Suprapubic skin (tissue), 4 donors: ENCODE measurements around the gene C6orf47. TPM values are rescaled to one million over a fixed set of nuclear protein-coding genes. Genes with fewer than 3 reads are reported as not detected.

ENCODE experiments used
- DNase-seq, 2 donors: peaks; one replicate each; pipeline ENCODE4 v3.0.0-alpha.2; 2019; ENCODE audit warnings: low spot score in 2 of 2
- H3K27ac ChIP-seq: fragments of 200-600 bp; sonication (generic); one replicate; pipeline ENCODE4 v1.5.1; 2019
- H3K27me3 ChIP-seq: fragments of 200-600 bp; sonication (generic); one replicate; pipeline ENCODE4 v1.5.1; 2019
- H3K36me3 ChIP-seq: fragments of 200-600 bp; sonication (generic); one replicate; pipeline ENCODE4 v1.5.1; 2019
- H3K4me1 ChIP-seq: fragments of 200-600 bp; sonication (generic); one replicate; pipeline ENCODE4 v1.5.1; 2019
- H3K4me3 ChIP-seq: fragments of 200-600 bp; sonication (generic); one replicate; pipeline ENCODE4 v1.5.1; 2019; ENCODE audit warnings: mild to moderate bottlenecking
- H3K9me3 ChIP-seq: fragments of 200-600 bp; sonication (generic); one replicate; pipeline ENCODE4 v1.5.1; 2019
- EP300 ChIP-seq: sonication (generic); formaldehyde crosslinking; IDR thresholded peaks from one replicate; pipeline ENCODE4 v1.6.1; 2017; ENCODE audit warnings: antibody characterized with exemption
- POLR2A ChIP-seq, 2 donors: fragments of 450-650 bp; IDR thresholded peaks; one replicate each; pipeline ENCODE4 v1.6.1; 2017; ENCODE audit warnings: antibody characterized with exemption in 2 of 2, mild to moderate bottlenecking in 2 of 2, moderate library complexity in 2 of 2
- POLR2AphosphoS5 ChIP-seq, 3 donors: sonication (generic); formaldehyde crosslinking; IDR thresholded peaks; one replicate each; pipeline ENCODE4 v1.6.1; 2017; ENCODE audit warnings: antibody characterized with exemption in 3 of 3
- WGBS: methylation state at CpG from one replicate; pipeline ENCODE4 v1.1.5; 2018; 5-methylcytosine and 5-hydroxymethylcytosine counted together
- total RNA-seq, 4 donors: library from RNA; depleted of rRNA; stranded (reverse); fragments of >200 nt; gene quantifications; one replicate each; pipeline ENCODE4 v1.1.0, GENCODE V29; 2016
- TF ChIP-seq, protein P1 (sequence below), 2 donors: fragments of 200-600 bp in 1 of 2; fragments of 450-650 bp in 1 of 2; sonication (generic) in 1 of 2; IDR thresholded peaks; one replicate each; pipeline ENCODE4 v1.5.1; 2016 to 2019; ENCODE audit warnings: antibody characterized with exemption in 2 of 2, mild to moderate bottlenecking in 1 of 2, moderate library complexity in 1 of 2

C6orf47 gene
- total RNA-seq, 4 donors from 2014 or later = 31.6 to 41.0 (median 38.1) TPM

DNA sequence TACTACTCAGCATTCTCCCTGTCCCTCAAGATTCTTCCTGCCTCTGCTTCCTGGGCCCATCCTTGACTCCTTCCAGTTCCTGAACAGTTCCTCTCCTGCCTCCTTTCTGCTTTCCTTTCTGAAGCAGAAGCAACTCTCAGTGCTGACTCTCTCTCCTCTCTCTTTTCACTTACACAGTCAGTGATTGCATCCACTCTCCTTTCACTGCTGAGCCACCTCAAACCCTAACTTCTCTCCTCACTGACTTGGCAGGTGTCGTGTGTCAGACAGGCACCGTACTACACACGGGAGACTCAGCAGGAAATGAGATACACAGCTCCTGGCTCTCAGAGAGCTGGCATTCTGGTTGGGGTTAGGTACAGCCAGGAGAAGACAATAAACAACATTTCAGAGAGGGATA is 37.0 kb upstream of the C6orf47 start:
- H3K27me3 ChIP-seq = no peaks in the 10 kb centered on the region
- TF ChIP-seq, protein P1, sequence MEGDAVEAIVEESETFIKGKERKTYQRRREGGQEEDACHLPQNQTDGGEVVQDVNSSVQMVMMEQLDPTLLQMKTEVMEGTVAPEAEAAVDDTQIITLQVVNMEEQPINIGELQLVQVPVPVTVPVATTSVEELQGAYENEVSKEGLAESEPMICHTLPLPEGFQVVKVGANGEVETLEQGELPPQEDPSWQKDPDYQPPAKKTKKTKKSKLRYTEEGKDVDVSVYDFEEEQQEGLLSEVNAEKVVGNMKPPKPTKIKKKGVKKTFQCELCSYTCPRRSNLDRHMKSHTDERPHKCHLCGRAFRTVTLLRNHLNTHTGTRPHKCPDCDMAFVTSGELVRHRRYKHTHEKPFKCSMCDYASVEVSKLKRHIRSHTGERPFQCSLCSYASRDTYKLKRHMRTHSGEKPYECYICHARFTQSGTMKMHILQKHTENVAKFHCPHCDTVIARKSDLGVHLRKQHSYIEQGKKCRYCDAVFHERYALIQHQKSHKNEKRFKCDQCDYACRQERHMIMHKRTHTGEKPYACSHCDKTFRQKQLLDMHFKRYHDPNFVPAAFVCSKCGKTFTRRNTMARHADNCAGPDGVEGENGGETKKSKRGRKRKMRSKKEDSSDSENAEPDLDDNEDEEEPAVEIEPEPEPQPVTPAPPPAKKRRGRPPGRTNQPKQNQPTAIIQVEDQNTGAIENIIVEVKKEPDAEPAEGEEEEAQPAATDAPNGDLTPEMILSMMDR (IDR thresholded peaks at IDR 0.05) = no peak
- TF ChIP-seq POLR2A (IDR thresholded peaks at IDR 0.05) (no peak), POLR2AphosphoS5 (IDR thresholded peaks at IDR 0.05) (no peak), EP300 (no peak)
- WGBS = 28% methylated on average over 3 of the region's 3 CpGs
- H3K4me3 ChIP-seq = no peak overlapping the region
- peaks cover 62% of the 10 kb centered on the region for H3K36me3 ChIP-seq
- H3K9me3 ChIP-seq = no peaks in the 10 kb centered on the region
- H3K4me1 ChIP-seq = peaks cover 15% of the 10 kb centered on the region
- no peak for DNase-seq
- no peak overlapping the region for H3K27ac ChIP-seq

GRCh38 chr6:31693535-31693934 is 33.0 kb upstream of the C6orf47 start:
- 87% methylated on average over 5 of the region's 6 CpGs for WGBS
- H3K4me1 ChIP-seq = no peaks in the 10 kb centered on the region
- H3K27me3 ChIP-seq = no peaks in the 10 kb centered on the region
- TF ChIP-seq, protein P1 (IDR thresholded peaks at IDR 0.05) = no peak
- TF ChIP-seq POLR2A (IDR thresholded peaks at IDR 0.05) (no peak), POLR2AphosphoS5 (IDR thresholded peaks at IDR 0.05) (no peak), EP300 (no peak)
- DNase-seq = no peak
- no peaks in the 10 kb centered on the region for H3K9me3 ChIP-seq
- peaks cover 91% of the 10 kb centered on the region for H3K36me3 ChIP-seq
- no peak overlapping the region for H3K27ac ChIP-seq
- H3K4me3 ChIP-seq = no peak overlapping the region

- Histone ChIP-seq H3K36me3 (peaks cover 97% of the 10 kb centered on the region), H3K4me1 (no peaks in the 10 kb centered on the region), H3K4me3 (no peak overlapping the region), H3K9me3 (no peaks in the 10 kb centered on the region), H3K27me3 (no peaks in the 10 kb centered on the region), H3K27ac (no peak overlapping the region)
- no peak for TF ChIP-seq POLR2A (IDR thresholded peaks at IDR 0.05)
- no peak for TF ChIP-seq POLR2AphosphoS5 (IDR thresholded peaks at IDR 0.05)
- TF ChIP-seq EP300 = no peak
- TF ChIP-seq, protein P1 (IDR thresholded peaks at IDR 0.05) = no peak
- DNase-seq = no peak
- 91% methylated on average over 9 of the region's 9 CpGs for WGBS
Observed at GRCh38 chr6:31692886-31693285, 32.3 kb upstream of the C6orf47 start.

- WGBS = 82% methylated on average over 4 of the region's 4 CpGs
- Histone ChIP-seq H3K36me3 (peaks cover 98% of the 10 kb centered on the region), H3K27me3 (no peaks in the 10 kb centered on the region), H3K27ac (no peak overlapping the region), H3K4me3 (no peak overlapping the region), H3K4me1 (no peaks in the 10 kb centered on the region), H3K9me3 (no peaks in the 10 kb centered on the region)
- no peak for TF ChIP-seq POLR2AphosphoS5 (IDR thresholded peaks at IDR 0.05)
- TF ChIP-seq POLR2A (IDR thresholded peaks at IDR 0.05) = no peak
- TF ChIP-seq EP300 = no peak
- TF ChIP-seq, protein P1 (IDR thresholded peaks at IDR 0.05) = no peak
- DNase-seq = no peak
Observed at GRCh38 chr6:31692353-31692752, 31.8 kb upstream of the C6orf47 start.

- H3K4me3 ChIP-seq = no peak overlapping the region
- no peak for DNase-seq
- H3K36me3 ChIP-seq = peaks cover 98% of the 10 kb centered on the region
- H3K9me3 ChIP-seq = no peaks in the 10 kb centered on the region
- no peak overlapping the region for H3K27ac ChIP-seq
- no peaks in the 10 kb centered on the region for H3K4me1 ChIP-seq
- no peaks in the 10 kb centered on the region for H3K27me3 ChIP-seq
- 95% methylated on average over 9 of the region's 12 CpGs for WGBS
- TF ChIP-seq, protein P1 (IDR thresholded peaks at IDR 0.05) = no peak
- no peak for TF ChIP-seq EP300
- no peak for TF ChIP-seq POLR2AphosphoS5 (IDR thresholded peaks at IDR 0.05)
- TF ChIP-seq POLR2A (IDR thresholded peaks at IDR 0.05) = no peak
Observed at GRCh38 chr6:31691564-31692108, 31.1 kb upstream of the C6orf47 start.
